ENCODE measurements around the gene RAB11FIP2.

- TF ChIP-seq YY1 (tag by site-specific recombination; IDR thresholded peaks at IDR 0.05) (no peak), ZSCAN30 (tag by site-specific recombination; IDR thresholded peaks at IDR 0.05) (no peak), ZBTB7A (tag by site-specific recombination; IDR thresholded peaks at IDR 0.05; ENCODE audit: low read depth) (no peak), CTCF (tag by site-specific recombination; IDR thresholded peaks at IDR 0.05) (no peak), ZBTB49 (tag by site-specific recombination; IDR thresholded peaks at IDR 0.05; ENCODE audit: low read depth) (no peak), ZBTB44 (tag by site-specific recombination; IDR thresholded peaks at IDR 0.05) (no peak), ZNF561 (tag by site-specific recombination; IDR thresholded peaks at IDR 0.05; ENCODE audit: borderline replicate concordance) (no peak), TRIM28 (IDR thresholded peaks at IDR 0.05; ENCODE audit: borderline replicate concordance, low read length) (no peak), SETDB1 (IDR thresholded peaks at IDR 0.05; ENCODE audit: insufficient read length, low read length) (no peak), ZNF146 (tag by site-specific recombination; IDR thresholded peaks at IDR 0.05) (no peak), ATF2 (tag by site-specific recombination; IDR thresholded peaks at IDR 0.05; ENCODE audit: low read depth) (no peak), ZNF639 (tag by site-specific recombination; IDR thresholded peaks at IDR 0.05) (no peak), ZNF274 (IDR thresholded peaks at IDR 0.05; ENCODE audit: low read length) (no peak), ZNF274 (tag by site-specific recombination; IDR thresholded peaks at IDR 0.05; ENCODE audit: borderline replicate concordance) (no peak)
Measured at GRCh38 chr10:118042336-118042735, 4.4 kb downstream of the RAB11FIP2 start.
